Activated B cell treated with CpG ODN at 0.5 μM for 24 hours (primary cell): ENCODE data around the gene HCFC2. TPM values are rescaled to one million over a fixed set of nuclear protein-coding genes. Genes with fewer than 3 reads are reported as not detected.
A peak's percentile ranks its signal among the peaks of the same experiment; 100 is the strongest.
"Not testable (repeated sequence)": the region's sequence is repeated elsewhere in the genome, so short reads cannot be mapped to it uniquely, and the experiment has no call there.

Experiments
- ATAC-seq: fragments of 200-7000 bp; cut with Tn5 transposase; one replicate; pipeline ENCODE4 v1.10.0; 2021; ENCODE audit warnings: low read depth, mild to moderate bottlenecking, moderate library complexity
- CTCF ChIA-PET: fragments of 350-600 bp; sonication (Branson Sonifier 250); formaldehyde crosslinking; loops from one replicate; lab custom pipeline; 2021; ENCODE audit warnings: antibody characterized with exemption; lab: Charles Lee
- POLR2A ChIA-PET: fragments of 350-600 bp; sonication (Branson Sonifier 250); formaldehyde crosslinking; loops from one replicate; lab custom pipeline; 2021; ENCODE audit warnings: antibody characterized with exemption; lab: Charles Lee
- DNase-seq: peaks from one replicate; pipeline ENCODE4 v3.0.0; 2022
- H3K27ac Mint-ChIP-seq: one replicate; pipeline ENCODE4 v1.8.0; 2020; ENCODE audit warnings: mixed read lengths
- H3K27me3 Mint-ChIP-seq: one replicate; pipeline ENCODE4 v1.8.0; 2021; ENCODE audit warnings: mixed read lengths
- H3K36me3 Mint-ChIP-seq: one replicate; pipeline ENCODE4 v1.8.0; 2021; ENCODE audit warnings: low read depth, mixed read lengths
- H3K4me1 Mint-ChIP-seq: one replicate; pipeline ENCODE4 v1.8.0; 2021; ENCODE audit warnings: mixed read lengths
- H3K4me3 Mint-ChIP-seq: one replicate; pipeline ENCODE4 v1.8.0; 2020; ENCODE audit warnings: mild to moderate bottlenecking, mixed read lengths
- H3K9me3 Mint-ChIP-seq: one replicate; pipeline ENCODE4 v1.8.0; 2020; ENCODE audit warnings: mixed read lengths
- CTCF ChIP-seq: fragments of 200-600 bp; IDR thresholded peaks from one replicate; pipeline ENCODE4 v1.8.0; 2022; ENCODE audit warnings: antibody characterized with exemption, mild to moderate bottlenecking
- intact Hi-C: fragments of 100-400 bp; cut with micrococcal nuclease; formaldehyde crosslinking; loops from one replicate; pipeline ENCODE4 v1.15.1; 2024
- total RNA-seq: library from RNA; stranded (reverse); gene quantifications from 2 replicates; pipeline ENCODE4 v1.2.3, GENCODE V29; 2022

Gene HCFC2
- total RNA-seq, 1 donor from 2014 or later: 11.2 TPM

GRCh38 chr12:104025771-104026170 lies 38.6 kb upstream of the HCFC2 start:
- H3K27me3 Mint-ChIP-seq: peaks cover 6% of the 10 kb centered on the region
- ChIA-PET CTCF (no interaction called here), POLR2A (no interaction called here)
- TF ChIP-seq CTCF: no peak
- DNase-seq: no peak
- no peak overlapping the region for H3K4me3 Mint-ChIP-seq
- H3K9me3 Mint-ChIP-seq: peaks cover 2% of the 10 kb centered on the region
- no peaks in the 10 kb centered on the region for H3K4me1 Mint-ChIP-seq
- no peak overlapping the region for H3K27ac Mint-ChIP-seq
- intact Hi-C loops: no loop called here
- no peak for ATAC-seq
- no peaks in the 10 kb centered on the region for H3K36me3 Mint-ChIP-seq

GRCh38 chr12:104026841-104027599 lies 37.3 kb upstream of the HCFC2 start:
- ChIA-PET POLR2A (no interaction called here), CTCF (no interaction called here)
- Mint-ChIP-seq H3K27me3 (peaks cover 6% of the 10 kb centered on the region), H3K36me3 (no peaks in the 10 kb centered on the region), H3K4me3 (no peak overlapping the region), H3K4me1 (no peaks in the 10 kb centered on the region), H3K9me3 (peaks cover 2% of the 10 kb centered on the region), H3K27ac (no peak overlapping the region)
- ATAC-seq: no peak
- no peak for DNase-seq
- intact Hi-C loops: no loop called here
- TF ChIP-seq CTCF: no peak

GRCh38 chr12:104030596-104030995 lies 33.7 kb upstream of the HCFC2 start:
- H3K9me3 Mint-ChIP-seq, DNase-seq, POLR2A ChIA-PET, H3K27ac Mint-ChIP-seq, CTCF ChIA-PET, H3K4me3 Mint-ChIP-seq, intact Hi-C loops, H3K36me3 Mint-ChIP-seq, H3K4me1 Mint-ChIP-seq, H3K27me3 Mint-ChIP-seq: not testable (repeated sequence)
- ATAC-seq: peak; percentile 40

- peaks cover 13% of the 10 kb centered on the region for H3K27me3 Mint-ChIP-seq
- H3K9me3 Mint-ChIP-seq, ATAC-seq, intact Hi-C loops, H3K27ac Mint-ChIP-seq, DNase-seq, H3K4me1 Mint-ChIP-seq, H3K36me3 Mint-ChIP-seq, H3K4me3 Mint-ChIP-seq, CTCF ChIA-PET, POLR2A ChIA-PET: not testable (repeated sequence)
These were observed 28.2 kb upstream of the HCFC2 start for GRCh38 chr12:104036143-104036542.

- H3K36me3 Mint-ChIP-seq, H3K4me1 Mint-ChIP-seq, H3K9me3 Mint-ChIP-seq, intact Hi-C loops, CTCF ChIA-PET, H3K27ac Mint-ChIP-seq, DNase-seq, ATAC-seq, H3K4me3 Mint-ChIP-seq, POLR2A ChIA-PET: not testable (repeated sequence)
- peaks cover 11% of the 10 kb centered on the region for H3K27me3 Mint-ChIP-seq
These were observed 24.6 kb upstream of the HCFC2 start for GRCh38 chr12:104039769-104040168.

- Mint-ChIP-seq H3K4me1 (no peaks in the 10 kb centered on the region), H3K9me3 (no peaks in the 10 kb centered on the region), H3K27me3 (no peaks in the 10 kb centered on the region), H3K36me3 (no peaks in the 10 kb centered on the region), H3K4me3 (no peak overlapping the region), H3K27ac (no peak overlapping the region)
- CTCF ChIA-PET: no interaction called here
- no peak for ATAC-seq
- TF ChIP-seq CTCF: no peak
- DNase-seq: no peak
- intact Hi-C loops: no loop called here
- POLR2A ChIA-PET: interaction anchor here (1.0 kb wide), 1 partner anchor 51 kb away, joined by 3 read pairs; no protein-coding TSS in a partner anchor
These were observed 21.8 kb upstream of the HCFC2 start for GRCh38 chr12:104042580-104042979.
